ENCODE measurements around the gene GPC2.

Gene GPC2

GRCh38 chr7:100163006-100163531 lies 14.1 kb downstream of the GPC2 start:
- TF ChIP-seq CTCF (IDR thresholded peaks at IDR 0.05; ENCODE audit: low read length, missing control alignments): no peak
- no peak for DNase-seq (ENCODE audit: low read depth)
- no peak overlapping the region for H3K4me3 ChIP-seq (replicated peaks; ENCODE audit: low read depth, low read length)

GRCh38 chr7:100160067-100160466 lies 17.1 kb downstream of the GPC2 start:
- no peak for DNase-seq (ENCODE audit: low read depth)
- TF ChIP-seq CTCF (IDR thresholded peaks at IDR 0.05; ENCODE audit: low read length, missing control alignments): no peak
- H3K4me3 ChIP-seq (replicated peaks; ENCODE audit: low read depth, low read length): no peak overlapping the region

GRCh38 chr7:100159099-100159623 lies 18.0 kb downstream of the GPC2 start:
- DNase-seq (ENCODE audit: low read depth): no peak
- no peak for TF ChIP-seq CTCF (IDR thresholded peaks at IDR 0.05; ENCODE audit: low read length, missing control alignments)
- H3K4me3 ChIP-seq (replicated peaks; ENCODE audit: low read depth, low read length): peak overlapping the region; percentile 66

GRCh38 chr7:100158229-100159098 lies 18.7 kb downstream of the GPC2 start, which contains the start of gene TRAPPC14:
TRAPPC14 (minus strand) TSS chr7:100158723; CDS start chr7:100158499, 224 bp downstream.
- TF ChIP-seq CTCF (IDR thresholded peaks at IDR 0.05; ENCODE audit: low read length, missing control alignments): no peak
- H3K4me3 ChIP-seq (replicated peaks; ENCODE audit: low read depth, low read length): peak within 1 kb of the TSS; percentile 66
- DNase-seq (ENCODE audit: low read depth): peak; percentile 88

GRCh38 chr7:100157334-100158228 lies 19.6 kb downstream of the GPC2 start:
- TF ChIP-seq CTCF (IDR thresholded peaks at IDR 0.05; ENCODE audit: low read length, missing control alignments): peak; percentile 27
- DNase-seq (ENCODE audit: low read depth): peak; percentile 55

GRCh38 chr7:100157069-100157333 lies 20.2 kb downstream of the GPC2 start:
- no peak for DNase-seq (ENCODE audit: low read depth)
- TF ChIP-seq CTCF (IDR thresholded peaks at IDR 0.05; ENCODE audit: low read length, missing control alignments): no peak
- peak overlapping the region; percentile 66 for H3K4me3 ChIP-seq (replicated peaks; ENCODE audit: low read depth, low read length)

More at GRCh38 chr7:100157334-100158228, 19.6 kb downstream of the GPC2 start:
- peak overlapping the region; percentile 66 for H3K4me3 ChIP-seq (replicated peaks; ENCODE audit: low read depth, low read length)

Data from fibroblast of pulmonary artery (primary cell).